ENCODE data around the gene BCL3. TPM values are rescaled to one million over a fixed set of nuclear protein-coding genes. Genes with fewer than 3 reads are reported as not detected.

Gene BCL3
- total RNA-seq, 1 experiment from 2014 or later, result 7.8 TPM

DNA sequence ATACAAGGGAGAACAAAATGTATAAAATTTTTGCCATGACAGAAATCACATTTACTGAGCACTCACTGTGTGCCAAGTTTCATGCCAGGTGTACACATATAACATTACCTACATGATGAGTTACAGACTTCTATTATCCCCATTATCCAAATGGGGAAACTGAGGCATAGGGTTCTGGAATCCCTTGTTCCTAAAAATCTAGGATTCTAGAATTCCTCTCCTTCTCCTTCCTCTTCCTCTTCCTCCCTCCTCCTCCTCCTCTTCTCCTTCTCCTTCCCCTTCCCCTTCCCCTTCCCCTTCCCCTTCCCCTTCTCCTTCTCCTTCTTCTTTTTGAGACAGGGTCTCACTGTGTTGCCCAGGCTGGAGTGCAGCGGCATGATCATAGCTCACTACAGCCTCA is 14.2 kb upstream of the BCL3 start:
- no peak for TF ChIP-seq ATF1 (CRISPR knock-in tag; IDR thresholded peaks at IDR 0.05)
- no peaks in the 10 kb centered on the region for H3K9me3 Mint-ChIP-seq
- no peak overlapping the region for H3K27ac Mint-ChIP-seq
- H3K4me1 Mint-ChIP-seq, result peaks cover 7% of the 10 kb centered on the region; the same call in 1 of the 2 replicates
- no peak for DNase-seq (ENCODE audit: low spot score)
- ATAC-seq, result no peak
- POLR2A ChIA-PET, result no interaction called here
- H3K27me3 Mint-ChIP-seq (ENCODE audit: low read depth), result peaks cover 21% of the 10 kb centered on the region
- no peaks in the 10 kb centered on the region for H3K36me3 Mint-ChIP-seq
- CTCF ChIA-PET, result interaction anchor here (0.6 to 2.6 kb wide), 2 partner anchors 9 to 10 kb away, joined by 4 to 18 read pairs; no protein-coding TSS in a partner anchor
- H3K4me3 Mint-ChIP-seq, result no peak overlapping the region

DNA sequence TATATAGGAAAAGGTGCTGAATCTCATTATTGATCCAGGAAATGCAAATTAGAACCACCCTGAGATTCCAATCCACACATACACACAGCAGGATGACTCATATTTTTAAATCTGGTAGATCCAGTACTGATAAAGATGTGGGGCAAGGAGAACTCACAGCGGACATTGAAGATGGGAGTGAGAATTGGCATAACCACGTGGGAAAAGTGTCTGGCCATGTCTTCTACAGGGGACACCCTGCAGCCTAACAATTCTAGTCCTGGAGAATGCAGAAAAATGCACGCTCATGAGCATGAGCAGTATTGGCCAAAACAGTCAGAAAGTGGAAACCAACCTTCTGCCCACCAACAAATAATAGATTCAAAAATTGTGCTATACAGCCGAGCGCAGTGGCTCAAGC is 13.5 kb upstream of the BCL3 start:
- POLR2A ChIA-PET, result no interaction called here

DNA sequence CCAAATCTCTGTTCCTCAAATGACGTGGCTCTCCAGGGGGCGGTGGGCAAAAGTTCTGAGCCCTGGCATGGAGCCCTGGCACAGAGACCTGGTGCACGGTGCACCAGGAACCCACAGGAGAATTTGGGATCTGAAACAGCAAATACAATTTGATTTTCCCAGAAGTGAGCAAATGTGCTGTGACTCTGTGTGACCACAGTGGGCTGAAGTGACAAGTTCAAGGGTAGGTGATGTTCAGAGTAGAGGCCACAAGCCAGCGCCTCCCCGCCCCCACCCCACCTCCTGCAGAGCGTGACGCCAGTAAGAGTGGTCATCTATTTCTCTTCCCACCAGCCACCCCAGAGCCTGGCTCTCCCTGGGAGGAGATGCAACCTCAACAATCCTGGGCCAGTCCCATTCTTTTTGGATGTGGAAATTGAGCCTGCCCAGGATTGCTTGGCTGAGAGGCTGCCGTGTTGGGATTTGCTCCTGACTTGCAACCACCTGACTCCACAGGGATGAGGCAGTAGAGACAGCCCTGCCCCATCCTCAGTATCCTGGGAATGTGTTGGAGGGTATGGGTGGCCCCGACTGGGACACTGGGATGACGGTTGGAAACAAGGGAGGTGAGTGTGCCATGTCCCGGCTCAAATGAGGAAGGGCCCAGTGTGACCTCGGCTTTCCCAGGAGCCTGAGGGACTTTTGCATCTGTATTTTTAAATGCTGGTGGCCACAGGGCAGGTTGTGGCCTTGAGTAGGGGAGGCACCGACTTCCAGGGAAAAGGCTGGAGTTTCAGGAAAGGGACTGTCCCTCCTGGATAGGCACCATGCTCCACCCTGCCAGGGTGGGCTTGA is 11.1 kb upstream of the BCL3 start:
- ATAC-seq (0 out of 2 replicates have a peak, but pooled peaks have one; percentile 29), DNase-seq (ENCODE audit: low spot score) (no peak)
- H3K9me3 Mint-ChIP-seq, result no peaks in the 10 kb centered on the region
- peaks cover 13% of the 10 kb centered on the region for H3K4me1 Mint-ChIP-seq
- ChIA-PET POLR2A (interaction anchor here (1.0 kb wide), 1 partner anchor 15 kb away, joined by 3 read pairs; no protein-coding TSS in a partner anchor), CTCF (interaction anchor here (1.7 to 4.5 kb wide), 2 partner anchors 14 to 33 kb away, joined by 14 to 23 read pairs; no protein-coding TSS in a partner anchor)
- no peak overlapping the region for H3K4me3 Mint-ChIP-seq
- no peaks in the 10 kb centered on the region for H3K36me3 Mint-ChIP-seq
- H3K27ac Mint-ChIP-seq, result no peak overlapping the region
- H3K27me3 Mint-ChIP-seq (ENCODE audit: low read depth), result peaks cover 17% of the 10 kb centered on the region
- TF ChIP-seq, protein P1, sequence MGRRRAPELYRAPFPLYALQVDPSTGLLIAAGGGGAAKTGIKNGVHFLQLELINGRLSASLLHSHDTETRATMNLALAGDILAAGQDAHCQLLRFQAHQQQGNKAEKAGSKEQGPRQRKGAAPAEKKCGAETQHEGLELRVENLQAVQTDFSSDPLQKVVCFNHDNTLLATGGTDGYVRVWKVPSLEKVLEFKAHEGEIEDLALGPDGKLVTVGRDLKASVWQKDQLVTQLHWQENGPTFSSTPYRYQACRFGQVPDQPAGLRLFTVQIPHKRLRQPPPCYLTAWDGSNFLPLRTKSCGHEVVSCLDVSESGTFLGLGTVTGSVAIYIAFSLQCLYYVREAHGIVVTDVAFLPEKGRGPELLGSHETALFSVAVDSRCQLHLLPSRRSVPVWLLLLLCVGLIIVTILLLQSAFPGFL (CRISPR knock-in tag; IDR thresholded peaks at IDR 0.05; ENCODE audit: borderline replicate concordance), result no peak
- no peak for TF ChIP-seq IRF2 (CRISPR knock-in tag; IDR thresholded peaks at IDR 0.05; ENCODE audit: borderline replicate concordance, low read depth)
- TF ChIP-seq ZNF317 (CRISPR knock-in tag; IDR thresholded peaks at IDR 0.05; ENCODE audit: borderline replicate concordance, low read depth), result no peak

More for the DNA sequence above, 13.5 kb upstream of the BCL3 start:
- ATAC-seq, result no peak
- peaks cover 7% of the 10 kb centered on the region; the same call in 1 of the 2 replicates for H3K4me1 Mint-ChIP-seq
- TF ChIP-seq, protein P2, sequence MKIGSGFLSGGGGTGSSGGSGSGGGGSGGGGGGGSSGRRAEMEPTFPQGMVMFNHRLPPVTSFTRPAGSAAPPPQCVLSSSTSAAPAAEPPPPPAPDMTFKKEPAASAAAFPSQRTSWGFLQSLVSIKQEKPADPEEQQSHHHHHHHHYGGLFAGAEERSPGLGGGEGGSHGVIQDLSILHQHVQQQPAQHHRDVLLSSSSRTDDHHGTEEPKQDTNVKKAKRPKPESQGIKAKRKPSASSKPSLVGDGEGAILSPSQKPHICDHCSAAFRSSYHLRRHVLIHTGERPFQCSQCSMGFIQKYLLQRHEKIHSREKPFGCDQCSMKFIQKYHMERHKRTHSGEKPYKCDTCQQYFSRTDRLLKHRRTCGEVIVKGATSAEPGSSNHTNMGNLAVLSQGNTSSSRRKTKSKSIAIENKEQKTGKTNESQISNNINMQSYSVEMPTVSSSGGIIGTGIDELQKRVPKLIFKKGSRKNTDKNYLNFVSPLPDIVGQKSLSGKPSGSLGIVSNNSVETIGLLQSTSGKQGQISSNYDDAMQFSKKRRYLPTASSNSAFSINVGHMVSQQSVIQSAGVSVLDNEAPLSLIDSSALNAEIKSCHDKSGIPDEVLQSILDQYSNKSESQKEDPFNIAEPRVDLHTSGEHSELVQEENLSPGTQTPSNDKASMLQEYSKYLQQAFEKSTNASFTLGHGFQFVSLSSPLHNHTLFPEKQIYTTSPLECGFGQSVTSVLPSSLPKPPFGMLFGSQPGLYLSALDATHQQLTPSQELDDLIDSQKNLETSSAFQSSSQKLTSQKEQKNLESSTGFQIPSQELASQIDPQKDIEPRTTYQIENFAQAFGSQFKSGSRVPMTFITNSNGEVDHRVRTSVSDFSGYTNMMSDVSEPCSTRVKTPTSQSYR (CRISPR knock-in tag; IDR thresholded peaks at IDR 0.05), result no peak
- TF ChIP-seq, protein P3, sequence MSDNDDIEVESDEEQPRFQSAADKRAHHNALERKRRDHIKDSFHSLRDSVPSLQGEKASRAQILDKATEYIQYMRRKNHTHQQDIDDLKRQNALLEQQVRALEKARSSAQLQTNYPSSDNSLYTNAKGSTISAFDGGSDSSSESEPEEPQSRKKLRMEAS (CRISPR knock-in tag; IDR thresholded peaks at IDR 0.05), result no peak
- TF ChIP-seq NFYB (CRISPR knock-in tag; conservative IDR thresholded peaks at IDR 0.05; ENCODE audit: low read depth), result no peak
- TF ChIP-seq CREB1 (CRISPR knock-in tag; IDR thresholded peaks at IDR 0.05), result no peak
- TF ChIP-seq CREM (CRISPR knock-in tag; IDR thresholded peaks at IDR 0.05), result no peak
- TF ChIP-seq, protein P4, sequence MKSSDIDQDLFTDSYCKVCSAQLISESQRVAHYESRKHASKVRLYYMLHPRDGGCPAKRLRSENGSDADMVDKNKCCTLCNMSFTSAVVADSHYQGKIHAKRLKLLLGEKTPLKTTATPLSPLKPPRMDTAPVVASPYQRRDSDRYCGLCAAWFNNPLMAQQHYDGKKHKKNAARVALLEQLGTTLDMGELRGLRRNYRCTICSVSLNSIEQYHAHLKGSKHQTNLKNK (CRISPR knock-in tag; IDR thresholded peaks at IDR 0.05), result no peak
- TF ChIP-seq OVOL2 (CRISPR knock-in tag; IDR thresholded peaks at IDR 0.05; ENCODE audit: borderline replicate concordance), result no peak
- no peak for TF ChIP-seq NFATC4 (CRISPR knock-in tag; IDR thresholded peaks at IDR 0.05)
- TF ChIP-seq FOXJ3 (CRISPR knock-in tag; IDR thresholded peaks at IDR 0.05; ENCODE audit: borderline replicate concordance), result no peak
- no peak for TF ChIP-seq ZNF416 (CRISPR knock-in tag; IDR thresholded peaks at IDR 0.05)
- no peak for TF ChIP-seq NR3C1 (CRISPR knock-in tag; conservative IDR thresholded peaks at IDR 0.05; ENCODE audit: low read depth)
- TF ChIP-seq GTF2I (CRISPR knock-in tag; conservative IDR thresholded peaks at IDR 0.05), result no peak
- no peak for TF ChIP-seq IRF2 (CRISPR knock-in tag; IDR thresholded peaks at IDR 0.05; ENCODE audit: borderline replicate concordance, low read depth)
- no peak overlapping the region for H3K4me3 Mint-ChIP-seq
- no peaks in the 10 kb centered on the region for H3K9me3 Mint-ChIP-seq
- H3K36me3 Mint-ChIP-seq, result no peaks in the 10 kb centered on the region
- H3K27me3 Mint-ChIP-seq (ENCODE audit: low read depth), result peaks cover 21% of the 10 kb centered on the region
- H3K27ac Mint-ChIP-seq, result no peak overlapping the region
- no peak for DNase-seq (ENCODE audit: low spot score)
- CTCF ChIA-PET, result interaction anchor here (0.6 to 1.9 kb wide), 3 partner anchors 10 to 36 kb away, joined by 4 to 10 read pairs (median 4); no protein-coding TSS in a partner anchor

Measured in WTC11 (cell line).